ENCODE results near the gene ZFP14. TPM values are rescaled to one million over a fixed set of nuclear protein-coding genes. Genes with fewer than 3 reads are reported as not detected.

ZFP14 gene
- total RNA-seq = 1 to 10 TPM; 1.3 to 1.5 TPM

- peaks cover 0 to 15% of the 10 kb centered on the region in 2 donors for H3K4me1 ChIP-seq
- no peaks in the 10 kb centered on the region for H3K36me3 ChIP-seq
- H3K27ac ChIP-seq = peak within 1 kb of the TSS; percentile 75 to 88
- no peaks in the 10 kb centered on the region for H3K9me3 ChIP-seq
- TF ChIP-seq CTCF (IDR thresholded peaks at IDR 0.05) = peak in 1 of 2 donors; percentile 49
- no peaks in the 10 kb centered on the region for H3K27me3 ChIP-seq
- peak; percentile 91 for DNase-seq (ENCODE audit: low spot score)
- peak within 1 kb of the TSS; percentile 55 to 79 for H3K4me3 ChIP-seq
Observed at GRCh38 chr19:36378625-36379509, at the start of gene ZFP14. ZFP14 (minus strand) TSS chr19:36379201; CDS start chr19:36367892, 11,309 bp downstream.

- Histone ChIP-seq H3K27me3 (no peaks in the 10 kb centered on the region), H3K4me1 (peaks cover 0 to 8% of the 10 kb centered on the region in 2 donors), H3K9me3 (no peaks in the 10 kb centered on the region), H3K4me3 (no peak overlapping the region), H3K36me3 (no peaks in the 10 kb centered on the region), H3K27ac (no peak overlapping the region)
- no peak for DNase-seq (ENCODE audit: low spot score)
- no peak for TF ChIP-seq CTCF (IDR thresholded peaks at IDR 0.05)
Observed at GRCh38 chr19:36423925-36424324, 44.9 kb upstream of the ZFP14 start.

GRCh38 chr19:36421749-36422481 lies 42.9 kb upstream of the ZFP14 start:
- peak overlapping the region; percentile 47 to 60 for H3K4me3 ChIP-seq
- H3K27ac ChIP-seq = peak overlapping the region in 1 of 2 donors; percentile 64
- H3K27me3 ChIP-seq = no peaks in the 10 kb centered on the region
- H3K4me1 ChIP-seq = peaks cover 0 to 19% of the 10 kb centered on the region in 2 donors
- no peaks in the 10 kb centered on the region for H3K9me3 ChIP-seq
- DNase-seq (ENCODE audit: low spot score) = no peak
- TF ChIP-seq CTCF (IDR thresholded peaks at IDR 0.05) = no peak
- no peaks in the 10 kb centered on the region for H3K36me3 ChIP-seq

- no peaks in the 10 kb centered on the region for H3K9me3 ChIP-seq
- H3K4me3 ChIP-seq = peak overlapping the region; percentile 47 to 60
- peak overlapping the region; percentile 64 to 66 for H3K27ac ChIP-seq
- no peaks in the 10 kb centered on the region for H3K36me3 ChIP-seq
- H3K27me3 ChIP-seq = no peaks in the 10 kb centered on the region
- peaks cover 0 to 20% of the 10 kb centered on the region in 2 donors for H3K4me1 ChIP-seq
- no peak for DNase-seq (ENCODE audit: low spot score)
- TF ChIP-seq CTCF (IDR thresholded peaks at IDR 0.05) = peak in 1 of 2 donors; percentile 22
Observed at GRCh38 chr19:36420961-36421748, 42.2 kb upstream of the ZFP14 start.

- peak within 1 kb of the TSS; percentile 89 to 92 for H3K27ac ChIP-seq
- peaks cover 0 to 20% of the 10 kb centered on the region in 2 donors for H3K4me1 ChIP-seq
- peak; percentile 72 for DNase-seq (ENCODE audit: low spot score)
- no peaks in the 10 kb centered on the region for H3K36me3 ChIP-seq
- H3K4me3 ChIP-seq = peak within 1 kb of the TSS; percentile 75 to 96
- no peak for TF ChIP-seq CTCF (IDR thresholded peaks at IDR 0.05)
- H3K9me3 ChIP-seq = no peaks in the 10 kb centered on the region
- no peaks in the 10 kb centered on the region for H3K27me3 ChIP-seq
Observed at GRCh38 chr19:36418287-36419001, 39.4 kb upstream of the ZFP14 start, which contains the start of gene ZFP82. ZFP82 (minus strand) TSS chr19:36418644; CDS start chr19:36409789, 8,855 bp downstream.

Data from right atrium auricular region (tissue), 2 donors.